ENCODE data around the gene CHMP4A.

CHMP4A gene

GRCh38 chr14:24212924-24213865 lies at the start of gene CHMP4A:
CHMP4A (minus strand) TSS chr14:24213488; CDS start chr14:24213439, 49 bp downstream.
- peak; percentile 96 for DNase-seq

- DNase-seq, result no peak
Measured at GRCh38 chr14:24261969-24262327, 48.7 kb upstream of the CHMP4A start.

DNA sequence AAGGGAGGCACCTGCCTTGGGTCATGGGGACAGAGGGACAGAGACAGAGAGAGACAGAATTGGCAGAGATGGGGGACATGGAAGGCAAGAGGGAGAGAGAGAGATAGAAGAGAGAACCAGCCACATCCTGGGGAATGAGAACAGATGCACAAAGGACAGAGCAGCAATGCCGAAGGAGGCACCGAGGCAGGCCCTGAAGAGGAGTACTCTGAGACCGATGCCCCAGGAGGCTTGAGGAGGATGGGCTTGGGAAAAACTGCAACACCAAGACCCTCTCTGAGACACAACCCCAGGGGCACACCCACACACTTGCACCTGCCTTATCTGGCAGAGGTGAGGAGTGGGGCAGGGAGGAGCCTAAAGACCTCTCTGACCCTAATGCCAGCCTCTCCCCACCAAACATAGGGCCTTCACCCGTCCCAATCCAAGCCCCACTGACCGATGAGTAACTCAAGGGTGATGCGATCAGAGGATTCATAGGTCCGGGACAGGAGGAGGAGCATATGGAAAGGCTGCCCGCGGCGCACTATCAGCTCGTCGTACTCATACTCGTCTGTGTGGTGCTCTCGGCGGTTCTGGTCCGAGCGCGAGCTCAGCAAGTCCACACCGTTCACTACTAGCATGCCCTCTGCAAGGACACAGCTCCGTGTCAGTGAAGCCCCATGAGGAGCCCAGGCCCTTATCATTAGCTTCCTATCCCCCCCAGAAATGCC lies 48.1 kb upstream of the CHMP4A start:
- DNase-seq, result no peak

GRCh38 chr14:24260780-24261157 lies 47.5 kb upstream of the CHMP4A start:
- DNase-seq, result no peak

GRCh38 chr14:24260026-24260779 lies 46.9 kb upstream of the CHMP4A start:
- DNase-seq, result no peak

DNA sequence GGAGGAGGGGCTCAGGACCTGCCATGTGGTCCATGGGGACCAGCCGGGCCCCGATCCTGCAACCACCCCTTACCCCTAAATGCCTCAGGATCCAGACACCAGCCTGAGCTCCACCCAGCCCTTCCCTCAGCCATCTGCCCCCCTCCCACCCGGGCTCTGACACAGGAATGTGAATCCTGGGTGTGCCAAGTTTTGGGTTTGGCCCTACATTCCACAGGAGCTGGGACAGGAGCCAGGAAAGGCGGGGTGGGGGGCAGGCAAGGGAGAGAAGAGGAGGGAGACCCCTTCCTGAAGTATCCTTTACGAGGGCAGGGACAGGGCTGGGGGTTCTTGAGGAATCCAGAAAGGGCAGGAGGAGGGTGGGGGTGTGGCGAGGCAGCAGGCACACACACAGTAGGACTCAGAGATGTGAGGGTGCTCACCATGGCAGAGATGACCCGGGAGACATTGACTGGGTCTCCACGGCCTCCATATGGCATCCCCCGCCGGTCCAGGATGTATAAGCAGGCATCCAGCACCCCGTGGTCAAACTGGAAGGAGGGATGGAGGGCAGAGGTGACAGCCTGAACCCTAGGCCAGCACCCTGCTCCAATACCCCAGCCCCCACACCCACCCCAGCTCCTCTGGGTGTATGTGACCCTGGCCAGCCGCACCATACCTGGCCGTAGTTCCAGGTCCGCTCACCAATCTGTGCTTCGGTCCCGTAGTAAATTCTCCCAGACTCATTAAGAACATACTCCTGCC lies 46.2 kb upstream of the CHMP4A start:
- no peak for DNase-seq

GRCh38 chr14:24258548-24259265 lies 45.4 kb upstream of the CHMP4A start:
- no peak for DNase-seq

- no peak for DNase-seq
Measured at GRCh38 chr14:24258119-24258518, 44.8 kb upstream of the CHMP4A start.

DNA sequence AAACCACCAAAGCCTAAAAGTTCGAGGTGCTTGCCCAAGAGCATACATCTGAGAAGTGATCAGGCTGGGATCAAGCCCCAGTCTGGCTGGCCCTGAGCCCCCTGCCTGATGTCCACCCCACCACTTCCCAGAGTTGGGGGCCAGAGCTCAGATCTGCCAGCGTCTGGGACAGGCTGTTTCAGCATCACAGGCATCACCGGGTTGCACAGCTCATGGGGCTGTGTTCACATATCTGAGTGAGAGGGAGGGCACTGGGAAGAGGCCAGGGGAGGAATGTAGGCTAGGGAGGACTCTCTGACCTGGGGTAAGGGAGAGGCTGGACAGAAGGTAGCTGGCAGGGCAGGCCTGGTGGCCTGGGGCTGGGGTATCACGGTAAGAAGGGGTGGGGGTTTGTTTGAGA lies 43.7 kb upstream of the CHMP4A start:
- DNase-seq, result no peak

DNA sequence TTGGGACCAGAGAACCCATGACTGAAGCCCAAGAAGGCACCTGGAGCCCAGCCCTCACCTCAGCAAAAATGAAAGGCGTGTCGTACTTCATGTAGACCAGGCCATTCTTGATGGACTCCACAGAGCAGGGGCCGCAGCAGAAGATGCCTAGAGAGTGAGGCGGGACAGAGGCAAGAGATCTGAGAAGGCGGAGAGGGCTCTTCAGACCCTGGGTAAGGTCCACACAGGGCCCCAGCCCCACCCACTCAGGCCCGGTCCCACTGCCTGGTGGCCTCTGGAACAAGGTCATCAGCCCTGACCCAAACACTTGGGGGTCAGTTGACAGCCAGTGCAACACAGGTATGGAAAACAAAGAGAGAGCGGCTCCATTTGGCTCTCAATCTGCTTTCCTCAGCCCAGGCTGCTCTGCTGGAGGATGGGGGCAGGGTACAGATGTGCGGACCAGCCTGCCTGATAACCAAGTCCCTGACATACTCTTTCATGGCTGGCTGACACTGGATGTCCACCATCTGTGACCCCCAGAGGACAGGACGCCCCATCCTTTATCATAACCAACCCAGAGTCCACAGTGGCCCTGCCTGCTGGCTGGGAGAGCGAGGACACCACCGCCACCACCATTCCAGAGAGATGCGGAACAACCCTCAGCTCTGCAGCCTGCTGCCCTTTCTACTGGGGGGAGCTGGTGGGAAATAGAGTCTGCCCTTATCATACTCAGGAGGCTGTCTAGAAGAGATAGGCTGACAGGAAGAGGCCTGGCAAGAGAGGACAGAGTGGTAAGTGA lies 42.8 kb upstream of the CHMP4A start:
- no peak for DNase-seq

DNA sequence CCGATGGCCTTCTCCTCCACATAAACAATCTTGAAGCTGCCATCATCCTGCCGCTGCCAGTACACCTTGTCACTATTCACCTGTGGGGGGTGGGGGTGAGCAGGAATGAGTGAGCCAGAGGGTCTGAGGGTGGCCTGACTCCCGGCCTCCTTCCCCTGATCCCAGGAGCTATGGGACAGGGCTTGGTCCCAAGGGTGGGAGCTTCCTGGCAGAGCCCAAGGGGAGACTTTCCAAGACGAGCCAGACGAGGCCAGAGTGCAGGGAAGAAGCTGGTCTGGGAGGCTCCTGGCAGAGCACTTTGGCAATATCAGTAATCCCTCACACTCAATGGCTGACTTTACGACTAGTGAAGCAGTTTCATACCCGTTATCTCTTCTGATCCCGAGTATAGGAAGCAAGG lies 42.1 kb upstream of the CHMP4A start:
- no peak for DNase-seq

- no peak for DNase-seq
Measured at GRCh38 chr14:24254630-24255392, 41.5 kb upstream of the CHMP4A start.

- DNase-seq, result no peak
Measured at GRCh38 chr14:24253936-24254335, 40.6 kb upstream of the CHMP4A start.

DNA sequence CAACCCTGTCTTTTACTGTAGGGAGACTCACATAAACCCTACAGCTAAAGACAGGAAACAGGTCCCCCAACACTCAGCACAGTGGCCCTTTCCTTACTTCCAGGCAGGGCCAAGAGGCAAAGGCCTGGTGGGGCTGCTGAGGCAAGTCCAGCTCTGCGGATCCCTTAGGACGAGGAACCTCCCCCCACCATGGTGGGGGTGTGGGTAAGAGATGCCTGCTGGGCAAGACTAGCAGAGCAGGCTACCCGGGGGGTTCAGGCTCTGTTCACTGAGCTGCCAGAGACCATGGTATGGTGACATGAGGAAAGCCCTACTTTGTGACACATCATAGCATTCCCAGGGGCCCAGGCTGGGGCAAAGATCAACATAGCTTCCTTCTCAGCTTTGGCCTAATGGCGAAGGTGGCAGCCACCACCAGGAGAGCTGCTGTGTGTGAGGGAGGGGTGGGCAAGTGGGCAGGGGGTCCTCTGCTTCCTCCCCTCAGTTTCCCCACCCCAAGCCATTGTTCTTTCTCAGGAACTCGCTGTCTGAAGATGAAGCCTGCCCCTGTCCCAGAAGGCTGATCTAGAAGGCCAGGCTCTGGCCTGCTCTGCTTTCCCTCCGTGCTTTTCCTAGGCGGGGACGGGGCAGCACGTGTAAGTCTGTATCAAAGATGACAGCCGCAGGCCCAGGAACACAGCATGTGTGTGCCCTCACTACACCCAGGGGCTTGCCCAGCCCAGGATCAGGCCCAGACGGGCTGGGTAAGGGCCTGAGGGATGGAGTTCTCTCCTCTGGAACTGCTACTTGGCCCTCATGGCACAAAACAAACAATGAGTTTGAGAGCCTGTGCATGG lies 39.2 kb upstream of the CHMP4A start:
- no peak for DNase-seq

DNA sequence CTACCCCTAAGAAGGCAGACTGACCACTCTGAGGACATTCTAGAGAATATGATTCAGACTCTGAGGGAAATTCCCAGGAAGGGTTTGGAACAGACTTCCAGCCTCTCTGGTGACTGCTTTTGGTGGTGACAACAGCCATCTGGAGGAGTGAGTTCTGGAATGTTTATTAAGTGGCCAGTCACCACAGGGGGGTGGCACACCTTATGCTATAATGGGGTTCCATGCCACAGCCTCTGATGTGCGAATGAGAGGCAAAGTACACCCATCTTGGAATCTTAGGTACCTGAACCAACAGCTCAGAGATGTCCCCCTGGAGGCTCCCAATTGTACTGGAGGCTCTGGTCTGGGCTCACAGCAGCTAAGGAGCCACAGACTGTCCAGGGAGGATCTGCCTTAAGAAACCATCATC lies 38.6 kb upstream of the CHMP4A start:
- DNase-seq, result no peak

DNA sequence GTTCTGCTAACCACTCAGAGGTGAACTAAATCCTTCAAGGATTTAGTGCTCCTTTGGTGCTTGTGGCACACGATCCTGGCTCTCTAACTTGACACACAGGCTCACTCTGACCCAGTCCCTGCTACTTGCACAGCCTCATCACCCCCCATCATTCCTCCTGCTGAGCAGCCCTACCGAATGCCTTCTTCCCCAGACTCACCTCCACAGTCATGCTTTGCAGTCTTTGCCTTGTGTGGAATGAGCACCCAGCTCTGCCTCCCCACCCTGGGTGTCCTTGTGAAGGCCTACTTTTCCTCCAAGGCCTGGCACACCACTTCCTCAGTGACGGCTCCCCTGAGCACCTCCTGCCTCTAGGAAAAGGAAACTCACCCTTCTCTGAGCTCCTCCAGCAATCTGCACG lies 37.1 kb upstream of the CHMP4A start:
- no peak for DNase-seq

DNA sequence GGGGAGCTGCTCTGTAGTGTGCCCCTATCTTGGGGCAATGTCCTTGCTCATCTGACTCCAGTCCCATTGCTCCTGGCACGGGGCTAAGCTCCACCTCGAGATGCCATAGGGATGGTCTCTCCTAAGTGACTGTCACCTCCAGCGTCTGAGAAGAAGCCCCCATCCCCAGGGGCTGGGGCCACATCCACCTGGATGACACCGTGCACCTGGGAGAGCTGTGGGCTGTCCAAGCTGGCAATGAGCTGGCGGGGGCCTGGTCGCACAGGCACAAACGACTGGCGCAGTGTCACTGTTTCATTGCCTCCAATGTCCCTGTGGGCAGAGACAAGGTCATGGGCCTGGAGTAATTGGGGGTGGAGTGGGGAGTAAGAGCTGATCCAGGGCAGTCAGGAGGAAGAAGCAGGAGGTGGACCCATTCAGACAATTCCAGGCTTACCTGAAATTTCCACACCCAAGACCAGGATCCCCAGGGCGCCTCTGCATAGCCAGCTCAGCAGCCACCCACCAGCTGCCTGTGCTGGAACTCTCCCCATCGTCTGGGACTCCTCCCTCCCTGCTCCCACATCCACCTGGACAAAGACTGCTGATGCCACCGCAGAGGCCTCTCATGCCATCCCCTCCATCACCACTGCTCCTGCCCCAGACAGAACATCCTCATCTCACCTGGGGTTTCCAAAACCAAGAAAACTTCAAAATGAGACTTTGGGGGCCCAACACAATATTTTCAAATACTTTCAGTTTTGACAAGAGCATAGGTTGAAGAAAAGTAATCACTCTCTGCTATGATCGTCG lies 36.1 kb upstream of the CHMP4A start:
- no peak for DNase-seq

GRCh38 chr14:24247422-24247821 lies 34.1 kb upstream of the CHMP4A start:
- no peak for DNase-seq

- no peak for DNase-seq
Measured at GRCh38 chr14:24246765-24247212, 33.5 kb upstream of the CHMP4A start.
